SK-N-SH treated with all-trans-retinoic acid at 6 μM for 48 hours (cell line): Measurements from ENCODE around the gene AMIGO1.
A peak's percentile ranks its signal among the peaks of the same experiment; 100 is the strongest.

ENCODE experiments used
- ATAC-seq: fragments of 200-7000 bp; cut with Tn5 transposase; 3 replicates; pipeline ENCODE4 v1.9.1; 2020; ENCODE audit warnings: mild to moderate bottlenecking, moderate library complexity
- ARNTL ChIP-seq: fragments of 450-650 bp; formaldehyde crosslinking; IDR thresholded peaks from 2 replicates; pipeline ENCODE4 v1.5.0; 2020; ENCODE audit warnings: low read depth, mild to moderate bottlenecking, moderate library complexity, borderline replicate concordance
- BACH2 ChIP-seq: fragments of 250-450 bp; sonication (Bioruptor Pico); IDR thresholded peaks from 2 replicates; pipeline ENCODE4 v1.9.0; 2021; ENCODE audit warnings: mild to moderate bottlenecking, borderline replicate concordance
- CSRNP3 ChIP-seq: fragments of 250-450 bp; sonication (Bioruptor Pico); IDR thresholded peaks from 2 replicates; pipeline ENCODE4 v1.5.1; 2021; ENCODE audit warnings: mild to moderate bottlenecking, moderate library complexity
- ESRRG ChIP-seq: fragments of 250-450 bp; sonication (Bioruptor Pico); IDR thresholded peaks from 2 replicates; pipeline ENCODE4 v1.6.1; 2021; ENCODE audit warnings: mild to moderate bottlenecking
- GLIS3 ChIP-seq: fragments of 250-450 bp; sonication (Bioruptor Pico); IDR thresholded peaks from 2 replicates; pipeline ENCODE4 v1.5.0; 2020; ENCODE audit warnings: mild to moderate bottlenecking, moderate library complexity
- ISL1 ChIP-seq: fragments of 250-450 bp; sonication (Bioruptor Pico); IDR thresholded peaks from 2 replicates; pipeline ENCODE4 v2.1.2; 2022; ENCODE audit warnings: mild to moderate bottlenecking, moderate library complexity
- OSR1 ChIP-seq: fragments of 250-450 bp; sonication (Bioruptor Pico); IDR thresholded peaks from 2 replicates; pipeline ENCODE4 v1.8.0; 2022; ENCODE audit warnings: moderate library complexity, mild to moderate bottlenecking, inconsistent platforms
- PATZ1 ChIP-seq: fragments of 250-450 bp; sonication (Bioruptor Pico); IDR thresholded peaks from 2 replicates; pipeline ENCODE4 v1.8.0; 2020; ENCODE audit warnings: mild to moderate bottlenecking, moderate library complexity, borderline replicate concordance
- POU6F1 ChIP-seq: fragments of 250-450 bp; sonication (Bioruptor Pico); IDR thresholded peaks from 2 replicates; pipeline ENCODE4 v1.8.0; 2021; ENCODE audit warnings: low read depth, mild to moderate bottlenecking, moderate library complexity, borderline replicate concordance
- PPARA ChIP-seq: fragments of 250-450 bp; sonication (Bioruptor Pico); IDR thresholded peaks from 2 replicates; pipeline ENCODE4 v1.5.0; 2020; ENCODE audit warnings: mild to moderate bottlenecking, borderline replicate concordance
- SNAI2 ChIP-seq: fragments of 250-450 bp; sonication (Bioruptor Pico); IDR thresholded peaks from 2 replicates; pipeline ENCODE4 v1.5.0; 2020; ENCODE audit warnings: mild to moderate bottlenecking, moderate library complexity
- TCF4 ChIP-seq: fragments of 250-450 bp; sonication (Bioruptor Pico); IDR thresholded peaks from 2 replicates; pipeline ENCODE4 v1.8.0; 2021; ENCODE audit warnings: mild to moderate bottlenecking, moderate library complexity, borderline replicate concordance
- TOX ChIP-seq: fragments of 250-450 bp; sonication (Bioruptor Pico); IDR thresholded peaks from 2 replicates; pipeline ENCODE4 v1.8.0; 2021; ENCODE audit warnings: mild to moderate bottlenecking, moderate library complexity, borderline replicate concordance
- TSHZ2 ChIP-seq: fragments of 250-450 bp; sonication (Bioruptor Pico); IDR thresholded peaks from 2 replicates; pipeline ENCODE4 v1.5.0; 2020; ENCODE audit warnings: mild to moderate bottlenecking, moderate library complexity
- ZC3H10 ChIP-seq: fragments of 250-450 bp; sonication (Bioruptor Pico); IDR thresholded peaks from 2 replicates; pipeline ENCODE4 v1.5.1; 2021; ENCODE audit warnings: mild to moderate bottlenecking, moderate library complexity
- ZFP3 ChIP-seq: fragments of 250-450 bp; sonication (Bioruptor Pico); IDR thresholded peaks from 2 replicates; pipeline ENCODE4 v1.5.0; 2020; ENCODE audit warnings: mild to moderate bottlenecking, moderate library complexity
- ZNF565 ChIP-seq: fragments of 450-650 bp; formaldehyde crosslinking; conservative IDR thresholded peaks from 2 replicates; pipeline ENCODE4 v1.5.0; 2020; ENCODE audit warnings: low read depth, mild to moderate bottlenecking, moderate library complexity
- ZNF70 ChIP-seq: fragments of 450-650 bp; formaldehyde crosslinking; IDR thresholded peaks from 2 replicates; pipeline ENCODE4 v1.5.0; 2020; ENCODE audit warnings: mild to moderate bottlenecking, moderate library complexity
- ZNF8 ChIP-seq: fragments of 450-650 bp; formaldehyde crosslinking; IDR thresholded peaks from 2 replicates; pipeline ENCODE4 v1.5.0; 2020; ENCODE audit warnings: mild to moderate bottlenecking, moderate library complexity

The AMIGO1 gene

GRCh38 chr1:109500941-109501381, 8.6 kb downstream of the AMIGO1 start:
- no peak for TF ChIP-seq OSR1
- no peak for TF ChIP-seq ZC3H10
- no peak for TF ChIP-seq PPARA (CRISPR knock-in tag)
- no peak for TF ChIP-seq CSRNP3 (CRISPR knock-in tag)
- TF ChIP-seq ARNTL (CRISPR knock-in tag), result no peak
- TF ChIP-seq ZNF8, result no peak
- TF ChIP-seq ZNF565 (CRISPR knock-in tag), result no peak
- TF ChIP-seq SNAI2, result no peak
- TF ChIP-seq TCF4, result no peak
- no peak for TF ChIP-seq TSHZ2 (CRISPR knock-in tag)
- no peak for TF ChIP-seq BACH2 (CRISPR knock-in tag)
- no peak for TF ChIP-seq POU6F1 (CRISPR knock-in tag)
- ATAC-seq, result peak; percentile 40

- TF ChIP-seq TSHZ2 (CRISPR knock-in tag) (no peak), GLIS3 (CRISPR knock-in tag) (no peak), PPARA (CRISPR knock-in tag) (no peak), BACH2 (CRISPR knock-in tag) (no peak), ZFP3 (CRISPR knock-in tag) (no peak), ESRRG (CRISPR knock-in tag) (no peak), PATZ1 (CRISPR knock-in tag) (no peak), ISL1 (CRISPR knock-in tag) (no peak), TOX (CRISPR knock-in tag) (no peak), ZNF70 (CRISPR knock-in tag) (no peak), ARNTL (CRISPR knock-in tag) (no peak)
- ATAC-seq, result peak; percentile 62
Measured at GRCh38 chr1:109499661-109500536, 9.6 kb downstream of the AMIGO1 start.
